A549 (cell line): ENCODE measurements around the gene EXOG. TPM values are rescaled to one million over a fixed set of nuclear protein-coding genes. Genes with fewer than 3 reads are reported as not detected.

Experiments used
- ATAC-seq, 2 experiments: fragments of 200-7000 bp in 1 of 2; fragments of >200 bp in 1 of 2; cut with Nextera tagmentation in 1 of 2; cut with Tn5 transposase in 1 of 2; 3 replicates each; pipeline versions ENCODE4 v1.8.0 to v1.9.1; 2018 to 2020; ENCODE audit warnings: mild to moderate bottlenecking in 1 of 2, moderate library complexity in 1 of 2
- CTCF ChIA-PET: fragments of 300-600 bp; sonication (Branson Sonifier 250); formaldehyde crosslinking; extraction: SDS; loops from one replicate; lab custom pipeline; 2021; ENCODE audit warnings: antibody characterized with exemption, inconsistent platforms; lab: Yijun Ruan, JAX
- POLR2A ChIA-PET: fragments of 350-600 bp; formaldehyde crosslinking; extraction: SDS; loops from one replicate; lab custom pipeline; 2021; ENCODE audit warnings: antibody characterized with exemption, inconsistent platforms; lab: Yijun Ruan, JAX
- DNase-seq, 2 experiments: peaks; one replicate each; pipeline versions ENCODE4 v3.0.0 to v3.0.0-alpha.2; 2011 to 2016; ENCODE audit warnings: low read depth in 1 of 2, low spot score in 1 of 2
- FAIRE-seq: peaks from 2 replicates; lab custom pipeline; 2011; peaks lifted over from hg19 to GRCh38; lab: Jason Lieb, UNC
- H3K27ac ChIP-seq, 2 experiments: fragments of >200 bp; sonication (Bioruptor Twin); formaldehyde crosslinking; 3 replicates each; pipeline ENCODE4 v1.5.1; 2016 to 2017
- H3K4me1 ChIP-seq: fragments of >200 bp; sonication (Bioruptor Twin); formaldehyde crosslinking; 3 replicates; pipeline ENCODE4 v1.6.1; 2016
- H3K4me2 ChIP-seq: fragments of >200 bp; sonication (Bioruptor Twin); formaldehyde crosslinking; 3 replicates; pipeline ENCODE4 v1.6.1; 2016
- H3K4me3 ChIP-seq: fragments of >200 bp; sonication (Bioruptor Twin); formaldehyde crosslinking; 3 replicates; pipeline ENCODE4 v1.5.1; 2016
- H3K9me3 ChIP-seq: fragments of >200 bp; sonication (Bioruptor Twin); formaldehyde crosslinking; 3 replicates; pipeline ENCODE4 v1.6.1; 2016
- BHLHE40 ChIP-seq: IDR thresholded peaks from 2 replicates; pipeline ENCODE4 v1.6.1; 2012; ENCODE audit warnings: low read depth, low read length, inconsistent platforms
- CBX2 ChIP-seq: fragments of 200-600 bp; sonication (generic); IDR thresholded peaks from 2 replicates; pipeline ENCODE4 v1.6.1; 2016; ENCODE audit warnings: low read depth, mild to moderate bottlenecking, borderline replicate concordance
- CBX8 ChIP-seq: fragments of 200-600 bp; sonication (generic); IDR thresholded peaks from 2 replicates; pipeline ENCODE4 v1.6.1; 2016
- CEBPB ChIP-seq, 2 experiments: fragments of >200 bp in 1 of 2; sonication (Bioruptor Twin) in 1 of 2; formaldehyde crosslinking in 1 of 2; IDR thresholded peaks; 2 replicates each; pipeline ENCODE4 v1.6.1; 2012 to 2016
- CHD2 ChIP-seq: fragments of 150-350 bp; IDR thresholded peaks from 2 replicates; pipeline ENCODE4 v1.6.1; 2014; ENCODE audit warnings: low read length; ENCODE audit not compliant: partially characterized antibody
- EHMT2 ChIP-seq: fragments of 200-600 bp; sonication (generic); IDR thresholded peaks from 2 replicates; pipeline ENCODE4 v1.6.1; 2016; ENCODE audit warnings: antibody characterized with exemption, low read depth, mild to moderate bottlenecking, moderate library complexity
- FOSB ChIP-seq: fragments of 250-450 bp; sonication (Bioruptor Pico); IDR thresholded peaks from 2 replicates; pipeline ENCODE4 v1.5.0; 2020; ENCODE audit warnings: mild to moderate bottlenecking, moderate library complexity
- FOXS1 ChIP-seq: fragments of 250-450 bp; sonication (Bioruptor Pico); IDR thresholded peaks from 2 replicates; pipeline ENCODE4 v1.5.0; 2020; ENCODE audit warnings: mild to moderate bottlenecking, moderate library complexity
- HDAC2 ChIP-seq: fragments of 200-600 bp; sonication (generic); IDR thresholded peaks from 2 replicates; pipeline ENCODE4 v1.6.1; 2016
- HOXB13 ChIP-seq: fragments of 250-450 bp; sonication (Bioruptor Pico); IDR thresholded peaks from 2 replicates; pipeline ENCODE4 v1.5.0; 2020; ENCODE audit warnings: low read depth, mild to moderate bottlenecking, moderate library complexity
- JUN ChIP-seq, 2 experiments: fragments of >200 bp; sonication (Bioruptor Twin); formaldehyde crosslinking; IDR thresholded peaks; 2 replicates in 1 of 2; 3 replicates in 1 of 2; pipeline ENCODE4 v1.6.1; 2016 to 2017
- JUNB ChIP-seq: fragments of >200 bp; sonication (Bioruptor Twin); formaldehyde crosslinking; IDR thresholded peaks from 2 replicates; pipeline ENCODE4 v1.6.1; 2016
- KDM1A ChIP-seq: fragments of 200-600 bp; sonication (generic); IDR thresholded peaks from 2 replicates; pipeline ENCODE4 v1.6.1; 2016; ENCODE audit warnings: low read depth, mild to moderate bottlenecking
- NFE2L2 ChIP-seq: fragments of 150-350 bp; conservative IDR thresholded peaks from 2 replicates; pipeline ENCODE4 v1.6.1; 2014; ENCODE audit warnings: low read length
- NPAS2 ChIP-seq: fragments of 250-450 bp; sonication (Bioruptor Pico); IDR thresholded peaks from 2 replicates; pipeline ENCODE4 v1.8.0; 2022; ENCODE audit warnings: mild to moderate bottlenecking, moderate library complexity, borderline replicate concordance
- PHF8 ChIP-seq: fragments of 200-600 bp; sonication (generic); IDR thresholded peaks from 2 replicates; pipeline ENCODE4 v1.6.1; 2016; ENCODE audit warnings: low read depth, mild to moderate bottlenecking, antibody characterized with exemption, moderate library complexity, borderline replicate concordance
- RAD21 ChIP-seq, 2 experiments: fragments of >200 bp in 1 of 2; sonication (Bioruptor Twin) in 1 of 2; formaldehyde crosslinking in 1 of 2; IDR thresholded peaks in 1 of 2; conservative IDR thresholded peaks in 1 of 2; 2 replicates in 1 of 2; 3 replicates in 1 of 2; pipeline ENCODE4 v1.6.1; 2012 to 2018; ENCODE audit warnings: inconsistent platforms in 1 of 2
- RARB ChIP-seq: fragments of 250-450 bp; sonication (Bioruptor Pico); IDR thresholded peaks from 2 replicates; pipeline ENCODE4 v1.8.0; 2021; ENCODE audit warnings: mild to moderate bottlenecking, moderate library complexity
- RCOR1 ChIP-seq: fragments of 150-350 bp; IDR thresholded peaks from 2 replicates; pipeline ENCODE4 v1.6.1; 2014; ENCODE audit warnings: antibody characterized with exemption, low read length, low read depth
- RFX5 ChIP-seq: fragments of 450-650 bp; IDR thresholded peaks from 2 replicates; pipeline ENCODE4 v1.7.1; 2014; ENCODE audit warnings: antibody characterized with exemption, mild to moderate bottlenecking, moderate library complexity
- SREBF2 ChIP-seq: fragments of 450-650 bp; IDR thresholded peaks from 2 replicates; pipeline ENCODE4 v1.6.1; 2014; ENCODE audit warnings: mild to moderate bottlenecking, moderate library complexity
- TFCP2L1 ChIP-seq: fragments of 250-450 bp; sonication (Bioruptor Pico); IDR thresholded peaks from 2 replicates; pipeline ENCODE4 v1.5.0; 2021; ENCODE audit warnings: mild to moderate bottlenecking
- TP53 ChIP-seq: fragments of 250-450 bp; sonication (Bioruptor Pico); IDR thresholded peaks from 2 replicates; pipeline ENCODE4 v1.5.0; 2021; ENCODE audit warnings: mild to moderate bottlenecking, moderate library complexity
- ZFP36 ChIP-seq: fragments of 450-650 bp; IDR thresholded peaks from 2 replicates; pipeline ENCODE4 v1.6.1; 2014; ENCODE audit warnings: borderline replicate concordance; ENCODE audit not compliant: partially characterized antibody
- WGBS: methylation state at CpG from one replicate; pipeline ENCODE4 v1.1.6; 2017; ENCODE audit errors: missing lambda C conversion rate; 5-methylcytosine and 5-hydroxymethylcytosine counted together
- polyA plus RNA-seq, 4 experiments: library from polyadenylated mRNA; depleted of rRNA in 3 of 4; stranded (reverse); fragments of >200 nt; fragmentation: RNase III in 1 of 4; extraction: RNeasy Plus Mini Kit Qiagen cat#74134 plus additional on column Dnase treatment in 1 of 4; gene quantifications; 2 replicates in 3 of 4; 3 replicates in 1 of 4; pipeline ENCODE4 v1.2.3, GENCODE V29; 2011 to 2017
- TF ChIP-seq, protein P1 (sequence below): fragments of 250-450 bp; sonication (Bioruptor Pico); IDR thresholded peaks from 2 replicates; pipeline ENCODE4 v1.5.0; 2021; ENCODE audit warnings: mild to moderate bottlenecking, moderate library complexity, borderline replicate concordance
- TF ChIP-seq, protein P2 (sequence below): fragments of >200 bp; sonication (Bioruptor Twin); formaldehyde crosslinking; IDR thresholded peaks from 2 replicates; pipeline ENCODE4 v1.6.1; 2016

The EXOG gene
- polyA plus RNA-seq, 2 of the 4 experiments (the other 2 are of a cell fraction): 11.2 to 17.1 TPM

DNA sequence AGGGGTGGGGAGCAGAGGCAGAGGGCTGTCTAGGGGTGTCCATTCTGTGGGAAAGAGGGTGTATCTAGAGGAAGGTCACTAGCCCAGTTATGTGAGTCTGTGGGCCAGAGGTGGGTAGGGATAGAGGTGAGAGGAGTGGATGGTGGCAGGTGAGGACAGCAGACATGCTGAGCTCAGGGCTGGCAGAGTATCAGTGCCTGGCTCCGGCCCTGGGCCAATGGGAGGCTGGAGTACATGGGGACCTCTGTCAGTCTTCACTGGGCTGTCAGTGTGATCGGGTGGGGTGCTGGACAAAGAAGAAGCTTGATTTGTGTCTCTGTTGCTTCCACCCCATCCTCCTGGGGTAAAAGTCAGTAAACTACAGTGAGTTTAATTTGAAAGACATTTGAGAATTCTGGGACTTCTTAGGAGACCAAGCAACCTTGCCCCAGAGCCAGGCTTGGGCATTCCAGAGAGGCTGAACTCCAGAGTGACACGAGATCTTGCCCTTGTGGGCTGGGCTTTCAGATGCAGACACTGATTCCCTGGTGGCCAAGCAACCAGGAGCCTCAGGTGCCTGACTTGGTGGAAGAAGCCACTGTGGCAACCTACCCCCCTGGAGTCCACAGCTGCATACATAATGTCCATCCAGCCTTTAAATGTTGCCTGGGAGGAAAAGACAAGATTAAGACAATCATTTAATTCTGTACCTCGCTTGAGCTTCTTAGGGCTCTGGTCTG lies 60.7 kb downstream of the EXOG start:
- Histone ChIP-seq H3K27ac (no peak overlapping the region), H3K4me2 (no peak overlapping the region), H3K9me3 (no peaks in the 10 kb centered on the region), H3K4me3 (no peak overlapping the region), H3K4me1 (no peaks in the 10 kb centered on the region)
- FAIRE-seq (no peak), DNase-seq (no peak), ATAC-seq (no peak)
- POLR2A ChIA-PET: no interaction called here
- TF ChIP-seq CBX2 (no peak), RFX5 (no peak), KDM1A (no peak), RARB (CRISPR knock-in tag) (no peak), TP53 (CRISPR knock-in tag) (no peak), HOXB13 (CRISPR knock-in tag) (no peak), TFCP2L1 (CRISPR knock-in tag) (no peak), JUNB (no peak), CBX8 (no peak), NPAS2 (CRISPR knock-in tag) (no peak), NFE2L2 (no peak), PHF8 (no peak)
- TF ChIP-seq, protein P1, sequence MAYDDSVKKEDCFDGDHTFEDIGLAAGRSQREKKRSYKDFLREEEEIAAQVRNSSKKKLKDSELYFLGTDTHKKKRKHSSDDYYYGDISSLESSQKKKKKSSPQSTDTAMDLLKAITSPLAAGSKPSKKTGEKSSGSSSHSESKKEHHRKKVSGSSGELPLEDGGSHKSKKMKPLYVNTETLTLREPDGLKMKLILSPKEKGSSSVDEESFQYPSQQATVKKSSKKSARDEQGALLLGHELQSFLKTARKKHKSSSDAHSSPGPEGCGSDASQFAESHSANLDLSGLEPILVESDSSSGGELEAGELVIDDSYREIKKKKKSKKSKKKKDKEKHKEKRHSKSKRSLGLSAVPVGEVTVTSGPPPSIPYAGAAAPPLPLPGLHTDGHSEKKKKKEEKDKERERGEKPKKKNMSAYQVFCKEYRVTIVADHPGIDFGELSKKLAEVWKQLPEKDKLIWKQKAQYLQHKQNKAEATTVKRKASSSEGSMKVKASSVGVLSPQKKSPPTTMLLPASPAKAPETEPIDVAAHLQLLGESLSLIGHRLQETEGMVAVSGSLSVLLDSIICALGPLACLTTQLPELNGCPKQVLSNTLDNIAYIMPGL (CRISPR knock-in tag): no peak
- CTCF ChIA-PET: interaction anchor here (0.6 to 1.0 kb wide), 2 partner anchors 16 to 35 kb away, joined by 3 read pairs; no protein-coding TSS in a partner anchor
- 6% methylated on average over 4 of the region's 4 CpGs for WGBS

DNA sequence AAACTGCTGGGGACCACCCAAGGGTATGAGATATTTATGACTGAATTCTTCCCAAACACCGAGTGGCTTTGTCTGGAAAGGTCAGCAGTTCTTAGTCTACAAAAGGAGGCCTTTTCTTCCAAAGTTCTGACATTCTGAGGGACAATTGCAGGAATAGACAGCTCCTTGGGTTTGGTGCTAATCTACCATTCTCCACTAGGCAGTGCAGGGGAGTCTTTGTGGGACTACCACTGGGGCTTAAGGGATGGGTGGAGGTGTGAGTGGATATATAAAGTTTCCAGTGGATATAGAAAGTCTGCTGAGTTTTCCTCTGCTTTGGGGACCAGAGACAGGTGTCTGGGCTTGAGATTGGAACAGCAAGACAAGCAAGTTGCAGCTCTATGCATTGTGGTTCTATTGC lies 62.7 kb downstream of the EXOG start:
- Histone ChIP-seq H3K4me1 (no peaks in the 10 kb centered on the region), H3K9me3 (no peaks in the 10 kb centered on the region), H3K4me3 (no peak overlapping the region), H3K4me2 (no peak overlapping the region), H3K27ac (no peak overlapping the region)
- WGBS: 8% methylated on average over 1 of the region's 1 CpG
- DNase-seq (no peak), FAIRE-seq (no peak), ATAC-seq (peak in 1 of 2 experiments; percentile 20; a peak in 1 of 6 replicates)
- ChIA-PET CTCF (interaction anchor here (0.6 to 1.6 kb wide), 3 partner anchors 27 to 71 kb away, joined by 4 to 7 read pairs (median 4); no protein-coding TSS in a partner anchor), POLR2A (no interaction called here)
- TF ChIP-seq CHD2 (no peak), RAD21 (conservative IDR thresholded peaks at IDR 0.05 in 1 of 2, IDR thresholded peaks at IDR 0.05 in 1 of 2) (no peak), HOXB13 (CRISPR knock-in tag) (no peak), RCOR1 (no peak), BHLHE40 (no peak), SREBF2 (no peak), FOSB (no peak), FOXS1 (CRISPR knock-in tag) (no peak), JUN (IDR thresholded peaks at IDR 0.05) (no peak), HDAC2 (no peak), EHMT2 (no peak), CEBPB (IDR thresholded peaks at IDR 0.05) (no peak), ZFP36 (no peak)
- TF ChIP-seq, protein P2, sequence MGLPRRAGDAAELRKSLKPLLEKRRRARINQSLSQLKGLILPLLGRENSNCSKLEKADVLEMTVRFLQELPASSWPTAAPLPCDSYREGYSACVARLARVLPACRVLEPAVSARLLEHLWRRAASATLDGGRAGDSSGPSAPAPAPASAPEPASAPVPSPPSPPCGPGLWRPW: no peak
